ENCODE results near the gene SMPD3.

GRCh38 chr16:68429076-68429854, 19.0 kb downstream of the SMPD3 start:
- no peak for TF ChIP-seq GATA2 (IDR thresholded peaks at IDR 0.05; ENCODE audit: low read depth, low read length)
- TF ChIP-seq GATA3 (IDR thresholded peaks at IDR 0.05; ENCODE audit: low read depth, low read length), result no peak
